HepG2 (cell line): Measurements from ENCODE around the gene NLRC5. TPM values are rescaled to one million over a fixed set of nuclear protein-coding genes. Genes with fewer than 3 reads are reported as not detected.

Source experiments
- ARNT2 ChIP-seq: sonication (generic); formaldehyde crosslinking; IDR thresholded peaks from 2 replicates; pipeline ENCODE4 v1.8.0; 2022; ENCODE audit warnings: mild to moderate bottlenecking, low read depth, missing genetic modification reagents, moderate library complexity
- ESRRA ChIP-seq: sonication (generic); formaldehyde crosslinking; IDR thresholded peaks from 2 replicates; pipeline ENCODE4 v1.5.1; 2020; ENCODE audit warnings: mild to moderate bottlenecking, low read depth, missing genetic modification reagents
- HNRNPL ChIP-seq: fragments of 200-400 bp; formaldehyde crosslinking; IDR thresholded peaks from 2 replicates; pipeline ENCODE4 v1.6.1; 2017; ENCODE audit warnings: mild to moderate bottlenecking, low read depth, low read length
- HOXD1 ChIP-seq: sonication (generic); formaldehyde crosslinking; IDR thresholded peaks from 2 replicates; pipeline ENCODE4 v1.5.0; 2020; ENCODE audit warnings: missing genetic modification reagents
- IKZF4 ChIP-seq: sonication (generic); formaldehyde crosslinking; IDR thresholded peaks from 2 replicates; pipeline ENCODE4 v1.5.1; 2020; ENCODE audit warnings: borderline replicate concordance, mild to moderate bottlenecking, low read depth, missing genetic modification reagents; ENCODE audit errors: not compliant biosample characterization
- KLF9 ChIP-seq: IDR thresholded peaks from 2 replicates; pipeline ENCODE4 v1.6.1; 2016; ENCODE audit warnings: low read depth
- NBN ChIP-seq: fragments of 450-650 bp; conservative IDR thresholded peaks from 2 replicates; pipeline ENCODE4 v1.6.1; 2017
- NCOA2 ChIP-seq: sonication (generic); formaldehyde crosslinking; IDR thresholded peaks from 2 replicates; pipeline ENCODE4 v1.8.0; 2022; ENCODE audit warnings: inconsistent platforms
- REXO4 ChIP-seq: sonication (generic); formaldehyde crosslinking; IDR thresholded peaks from 2 replicates; pipeline ENCODE4 v1.8.0; 2022; ENCODE audit warnings: missing genetic modification reagents, mild to moderate bottlenecking, borderline replicate concordance
- SSRP1 ChIP-seq: IDR thresholded peaks from 2 replicates; pipeline ENCODE4 v1.6.1; 2016; ENCODE audit warnings: control low read depth
- ZNF20 ChIP-seq: sonication (generic); formaldehyde crosslinking; IDR thresholded peaks from 2 replicates; pipeline ENCODE4 v1.4.0; 2020; ENCODE audit warnings: mild to moderate bottlenecking, moderate library complexity, missing genetic modification reagents
- ZNF230 ChIP-seq: sonication (generic); formaldehyde crosslinking; IDR thresholded peaks from 2 replicates; pipeline ENCODE4 v1.4.0; 2020; ENCODE audit warnings: mild to moderate bottlenecking, missing genetic modification reagents
- polyA plus RNA-seq, 8 experiments: library from polyadenylated mRNA; depleted of rRNA in 3 of 8; stranded (reverse) in 7 of 8; unstranded in 1 of 8; fragments of >200 nt; fragmentation: Illumina TruSeq in 4 of 8; extraction: Trizol in 4 of 8; gene quantifications; 2 replicates each; pipeline versions ENCODE4 v1.2.1 to v1.2.3, GENCODE V29; 2011 to 2016; ENCODE audit warnings: low read depth in 4 of 8, missing spikeins in 1 of 8, mixed read lengths in 1 of 8; ENCODE audit not compliant: insufficient read depth in 1 of 8
- total RNA-seq, 5 experiments: library from RNA; depleted of rRNA; stranded (reverse); fragments of >200 nt; fragmentation: Illumina TruSeq; extraction: Trizol; gene quantifications; 2 replicates each; pipeline ENCODE4 v1.2.3, GENCODE V29; 2016; ENCODE audit warnings: low read depth in 1 of 5
- TF ChIP-seq, protein P1 (sequence below): sonication (generic); formaldehyde crosslinking; IDR thresholded peaks from 2 replicates; pipeline ENCODE4 v1.5.0; 2020; ENCODE audit warnings: missing genetic modification reagents
- TF ChIP-seq, protein P2 (sequence below): sonication (generic); formaldehyde crosslinking; IDR thresholded peaks from 2 replicates; pipeline ENCODE4 v1.4.0; 2020; ENCODE audit warnings: mild to moderate bottlenecking, missing genetic modification reagents
- TF ChIP-seq, protein P3 (sequence below): sonication (generic); formaldehyde crosslinking; IDR thresholded peaks from 2 replicates; pipeline ENCODE4 v1.8.0; 2022; ENCODE audit warnings: missing genetic modification reagents, low read depth, mild to moderate bottlenecking, borderline replicate concordance

The NLRC5 gene
- total and polyA plus RNA-seq, 2 of the 13 experiments (the other 11 are each of a cell fraction or from before 2014, with no cell fraction given), result 6.3 to 12.7 TPM

DNA sequence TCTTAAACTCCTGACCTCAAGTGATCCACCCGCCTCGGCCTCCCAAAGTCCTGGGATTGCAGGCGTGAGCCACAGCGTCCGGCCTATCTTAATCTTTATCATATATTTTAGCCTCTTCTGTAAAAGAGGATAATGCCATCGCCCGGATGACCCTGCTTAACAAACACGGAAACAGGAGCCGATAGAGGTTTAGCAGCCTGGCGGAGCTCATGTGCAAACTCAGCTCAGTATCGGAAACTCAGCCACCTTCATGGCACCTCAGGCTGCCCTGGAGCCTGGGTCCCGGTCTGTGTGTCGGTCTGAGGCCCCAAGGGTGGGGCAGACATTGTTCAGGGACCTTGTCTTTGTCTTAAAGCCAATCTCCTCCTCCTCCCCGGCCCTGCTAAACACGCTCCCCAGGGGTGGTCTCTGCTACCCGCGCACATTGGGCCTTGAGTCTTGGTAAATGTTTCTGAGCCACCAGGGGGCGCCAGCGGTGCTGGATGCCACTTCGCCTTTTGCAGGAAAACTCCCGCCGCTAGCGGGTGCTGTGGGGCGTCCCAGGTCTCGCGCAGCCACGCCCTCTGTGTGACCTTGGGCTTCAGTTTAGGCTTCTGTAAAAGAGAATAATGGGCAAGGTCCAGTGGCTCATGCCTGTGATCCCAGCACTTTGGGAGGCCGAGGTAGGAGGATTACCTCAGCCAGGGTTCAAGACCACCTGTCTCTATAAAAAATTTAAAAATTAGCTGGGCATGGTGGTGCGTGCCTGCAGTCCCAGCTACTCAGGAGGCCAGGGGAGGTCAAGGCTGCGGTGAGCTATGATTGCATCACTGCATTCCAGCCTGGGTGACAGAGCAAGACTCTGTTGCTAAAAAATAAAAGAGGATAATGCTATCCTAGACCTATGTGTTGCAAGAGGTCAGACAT, 24.9 kb upstream of the NLRC5 start (continued):
- no peak for TF ChIP-seq IKZF4 (CRISPR knock-in tag)
- TF ChIP-seq, protein P1, sequence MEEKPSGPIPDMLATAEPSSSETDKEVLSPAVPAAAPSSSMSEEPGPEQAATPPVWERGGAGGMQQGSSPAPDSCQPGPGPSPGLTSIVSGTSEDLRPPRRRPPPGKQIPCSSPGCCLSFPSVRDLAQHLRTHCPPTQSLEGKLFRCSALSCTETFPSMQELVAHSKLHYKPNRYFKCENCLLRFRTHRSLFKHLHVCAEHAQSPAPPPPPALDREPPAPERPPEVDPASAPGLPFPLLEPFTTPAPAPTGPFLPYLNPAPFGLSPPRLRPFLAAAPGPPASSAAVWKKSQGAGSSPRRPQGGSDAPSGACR, result peak; percentile 74; the same call in 1 of the 2 replicates
- no peak for TF ChIP-seq NBN
- TF ChIP-seq ZNF20 (CRISPR knock-in tag), result no peak
- TF ChIP-seq ESRRA (CRISPR knock-in tag), result peak; percentile 94
- TF ChIP-seq NCOA2 (CRISPR knock-in tag), result peak; percentile 91
- TF ChIP-seq REXO4 (CRISPR knock-in tag), result no peak
- peak; percentile 66; the same call in 1 of the 2 replicates for TF ChIP-seq HOXD1 (CRISPR knock-in tag)
- TF ChIP-seq, protein P2, sequence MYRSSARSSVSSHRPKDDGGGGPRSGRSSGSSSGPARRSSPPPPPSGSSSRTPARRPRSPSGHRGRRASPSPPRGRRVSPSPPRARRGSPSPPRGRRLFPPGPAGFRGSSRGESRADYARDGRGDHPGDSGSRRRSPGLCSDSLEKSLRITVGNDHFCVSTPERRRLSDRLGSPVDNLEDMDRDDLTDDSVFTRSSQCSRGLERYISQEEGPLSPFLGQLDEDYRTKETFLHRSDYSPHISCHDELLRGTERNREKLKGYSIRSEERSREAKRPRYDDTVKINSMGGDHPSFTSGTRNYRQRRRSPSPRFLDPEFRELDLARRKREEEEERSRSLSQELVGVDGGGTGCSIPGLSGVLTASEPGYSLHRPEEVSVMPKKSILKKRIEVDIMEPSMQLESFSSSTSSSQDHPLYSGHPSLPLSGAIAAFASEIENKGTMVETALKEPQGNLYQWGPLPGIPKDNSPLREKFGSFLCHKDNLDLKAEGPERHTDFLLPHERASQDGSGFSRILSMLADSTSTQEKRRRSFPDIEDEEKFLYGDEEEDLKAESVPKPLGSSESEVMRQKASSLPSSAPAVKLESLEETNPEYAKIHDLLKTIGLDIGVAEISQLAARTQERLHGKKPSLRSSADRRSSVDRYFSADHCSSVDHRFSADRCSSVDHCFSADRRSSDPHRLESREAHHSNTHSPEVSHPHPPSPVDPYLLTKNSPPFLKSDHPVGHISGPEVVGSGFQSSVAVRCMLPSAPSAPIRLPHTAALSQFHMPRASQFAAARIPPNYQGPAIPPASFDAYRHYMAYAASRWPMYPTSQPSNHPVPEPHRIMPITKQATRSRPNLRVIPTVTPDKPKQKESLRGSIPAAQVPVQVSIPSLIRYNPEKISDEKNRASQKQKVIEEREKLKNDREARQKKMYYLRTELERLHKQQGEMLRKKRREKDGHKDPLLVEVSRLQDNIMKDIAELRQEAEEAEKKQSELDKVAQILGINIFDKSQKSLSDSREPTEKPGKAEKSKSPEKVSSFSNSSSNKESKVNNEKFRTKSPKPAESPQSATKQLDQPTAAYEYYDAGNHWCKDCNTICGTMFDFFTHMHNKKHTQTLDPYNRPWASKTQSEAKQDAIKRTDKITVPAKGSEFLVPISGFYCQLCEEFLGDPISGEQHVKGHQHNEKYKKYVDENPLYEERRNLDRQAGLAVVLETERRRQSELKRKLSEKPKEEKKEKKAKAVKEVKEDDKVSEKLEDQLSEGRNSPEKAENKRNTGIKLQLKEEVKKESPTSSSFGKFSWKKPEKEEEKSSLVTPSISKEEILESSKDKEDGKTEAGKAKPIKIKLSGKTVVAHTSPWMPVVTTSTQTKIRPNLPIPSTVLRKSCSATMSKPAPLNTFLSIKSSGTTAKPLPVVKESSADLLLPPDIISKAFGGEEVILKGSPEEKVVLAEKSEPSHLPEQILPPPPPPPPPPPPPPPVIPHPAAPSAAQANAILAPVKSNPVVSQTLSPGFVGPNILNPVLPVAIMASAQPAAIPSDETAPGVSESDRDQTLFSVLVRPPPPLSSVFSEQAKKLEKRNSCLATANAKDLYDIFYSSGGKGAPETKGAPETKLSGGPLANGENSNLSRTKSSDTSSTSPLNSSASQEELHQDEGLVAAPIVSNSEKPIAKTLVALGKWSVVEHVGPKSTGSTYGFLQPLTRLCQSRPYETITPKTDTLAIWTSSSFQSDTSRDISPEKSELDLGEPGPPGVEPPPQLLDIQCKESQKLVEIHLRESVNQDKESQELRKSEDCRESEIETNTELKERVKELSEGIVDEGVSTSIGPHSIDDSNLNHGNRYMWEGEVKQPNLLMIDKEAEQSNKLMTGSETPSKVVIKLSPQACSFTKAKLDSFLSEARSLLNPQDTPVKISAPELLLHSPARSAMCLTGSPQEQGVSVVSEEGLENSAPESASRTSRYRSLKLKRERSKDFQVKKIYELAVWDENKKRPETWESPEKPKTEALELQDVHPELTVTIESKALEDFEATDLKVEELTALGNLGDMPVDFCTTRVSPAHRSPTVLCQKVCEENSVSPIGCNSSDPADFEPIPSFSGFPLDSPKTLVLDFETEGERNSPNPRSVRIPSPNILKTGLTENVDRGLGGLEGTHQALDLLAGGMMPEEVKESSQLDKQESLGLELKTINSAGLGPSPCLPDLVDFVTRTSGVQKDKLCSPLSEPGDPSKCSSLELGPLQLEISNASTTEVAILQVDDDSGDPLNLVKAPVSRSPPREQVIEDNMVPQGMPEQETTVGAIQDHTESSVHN (CRISPR knock-in tag), result no peak
- no peak for TF ChIP-seq ARNT2 (CRISPR knock-in tag)
- 0 out of 2 replicates have a peak, but pooled peaks have one; percentile 60 for TF ChIP-seq HNRNPL
- TF ChIP-seq KLF9 (CRISPR knock-in tag), result 0 out of 2 replicates have a peak, but pooled peaks have one; percentile 33
- TF ChIP-seq, protein P3, sequence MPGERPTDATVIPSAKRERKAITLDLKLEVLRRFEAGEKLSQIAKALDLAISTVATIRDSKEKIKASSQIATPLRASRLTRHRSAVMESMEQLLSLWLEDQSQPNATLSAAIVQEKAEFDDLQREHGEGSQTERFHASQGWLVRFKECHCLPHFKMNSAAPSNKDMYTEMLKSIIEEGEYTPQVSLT (CRISPR knock-in tag), result no peak
- no peak for TF ChIP-seq ZNF230 (CRISPR knock-in tag)
- no peak; the same call in 1 of the 2 replicates for TF ChIP-seq SSRP1
